Loucy (cell line): ENCODE measurements around the gene BRK1.

ENCODE experiments used
- EZH2phosphoT487 ChIP-seq: fragments of 200-600 bp; IDR thresholded peaks from 2 replicates; pipeline ENCODE4 v1.6.1; 2018; ENCODE audit warnings: antibody characterized with exemption, mild to moderate bottlenecking, moderate library complexity, borderline replicate concordance
- TF ChIP-seq, protein P1 (sequence below): fragments of 200-600 bp; sonication (generic); conservative IDR thresholded peaks from 2 replicates; pipeline ENCODE4 v1.5.1; 2014; ENCODE audit warnings: mild to moderate bottlenecking, antibody characterized with exemption, low read length

DNA sequence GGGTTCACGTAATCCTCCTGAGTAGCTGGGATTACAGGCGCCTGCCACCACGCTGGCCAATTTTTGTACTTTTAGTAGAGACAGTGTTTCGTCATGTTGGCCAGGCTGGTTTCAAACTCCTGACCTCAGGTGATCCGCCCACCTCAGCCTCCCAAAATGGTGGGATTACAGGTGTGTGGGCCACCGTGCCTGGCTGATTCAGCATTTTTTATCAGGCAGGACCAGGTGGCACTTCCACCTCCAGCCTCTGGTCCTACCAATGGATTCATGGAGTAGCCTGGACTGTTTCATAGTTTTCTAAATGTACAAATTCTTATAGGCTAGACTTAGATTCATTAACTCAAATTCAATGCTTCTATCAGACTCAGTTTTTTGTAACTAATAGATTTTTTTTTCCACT lies 35.5 kb downstream of the BRK1 start:
- TF ChIP-seq, protein P1, sequence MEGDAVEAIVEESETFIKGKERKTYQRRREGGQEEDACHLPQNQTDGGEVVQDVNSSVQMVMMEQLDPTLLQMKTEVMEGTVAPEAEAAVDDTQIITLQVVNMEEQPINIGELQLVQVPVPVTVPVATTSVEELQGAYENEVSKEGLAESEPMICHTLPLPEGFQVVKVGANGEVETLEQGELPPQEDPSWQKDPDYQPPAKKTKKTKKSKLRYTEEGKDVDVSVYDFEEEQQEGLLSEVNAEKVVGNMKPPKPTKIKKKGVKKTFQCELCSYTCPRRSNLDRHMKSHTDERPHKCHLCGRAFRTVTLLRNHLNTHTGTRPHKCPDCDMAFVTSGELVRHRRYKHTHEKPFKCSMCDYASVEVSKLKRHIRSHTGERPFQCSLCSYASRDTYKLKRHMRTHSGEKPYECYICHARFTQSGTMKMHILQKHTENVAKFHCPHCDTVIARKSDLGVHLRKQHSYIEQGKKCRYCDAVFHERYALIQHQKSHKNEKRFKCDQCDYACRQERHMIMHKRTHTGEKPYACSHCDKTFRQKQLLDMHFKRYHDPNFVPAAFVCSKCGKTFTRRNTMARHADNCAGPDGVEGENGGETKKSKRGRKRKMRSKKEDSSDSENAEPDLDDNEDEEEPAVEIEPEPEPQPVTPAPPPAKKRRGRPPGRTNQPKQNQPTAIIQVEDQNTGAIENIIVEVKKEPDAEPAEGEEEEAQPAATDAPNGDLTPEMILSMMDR: no peak
- TF ChIP-seq EZH2phosphoT487: no peak
